ENCODE measurements around the gene POLR3H. TPM values are rescaled to one million over a fixed set of nuclear protein-coding genes. Genes with fewer than 3 reads are reported as not detected.

POLR3H gene
- total and polyA plus RNA-seq, 10 donors, result 12.6 to 30.9 (median 19.3) TPM

DNA sequence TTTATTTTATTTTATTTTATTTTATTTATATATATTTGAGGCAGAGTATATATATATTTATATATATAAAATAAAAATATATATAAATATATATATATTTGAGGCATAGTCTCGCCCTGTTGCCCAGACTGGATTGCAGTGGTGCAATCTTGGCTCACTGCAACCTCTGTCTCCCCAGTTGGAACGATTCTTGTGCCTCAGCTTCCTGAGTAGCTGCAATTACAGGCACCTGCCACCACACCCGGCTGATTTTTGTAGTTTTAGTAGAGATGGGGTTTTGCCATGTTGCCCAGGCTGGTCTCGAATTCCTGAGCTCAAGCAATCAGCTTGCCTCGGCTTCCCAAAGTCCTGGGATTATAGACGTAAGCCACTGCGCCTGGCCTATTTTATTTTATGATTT is 44.0 kb downstream of the POLR3H start:
- intact Hi-C loops (cut with DNase I; ENCODE audit: low total_unique reads), result no loop called here
- TF ChIP-seq POLR2AphosphoS5 (IDR thresholded peaks at IDR 0.05), result no peak
- TF ChIP-seq, protein P1, sequence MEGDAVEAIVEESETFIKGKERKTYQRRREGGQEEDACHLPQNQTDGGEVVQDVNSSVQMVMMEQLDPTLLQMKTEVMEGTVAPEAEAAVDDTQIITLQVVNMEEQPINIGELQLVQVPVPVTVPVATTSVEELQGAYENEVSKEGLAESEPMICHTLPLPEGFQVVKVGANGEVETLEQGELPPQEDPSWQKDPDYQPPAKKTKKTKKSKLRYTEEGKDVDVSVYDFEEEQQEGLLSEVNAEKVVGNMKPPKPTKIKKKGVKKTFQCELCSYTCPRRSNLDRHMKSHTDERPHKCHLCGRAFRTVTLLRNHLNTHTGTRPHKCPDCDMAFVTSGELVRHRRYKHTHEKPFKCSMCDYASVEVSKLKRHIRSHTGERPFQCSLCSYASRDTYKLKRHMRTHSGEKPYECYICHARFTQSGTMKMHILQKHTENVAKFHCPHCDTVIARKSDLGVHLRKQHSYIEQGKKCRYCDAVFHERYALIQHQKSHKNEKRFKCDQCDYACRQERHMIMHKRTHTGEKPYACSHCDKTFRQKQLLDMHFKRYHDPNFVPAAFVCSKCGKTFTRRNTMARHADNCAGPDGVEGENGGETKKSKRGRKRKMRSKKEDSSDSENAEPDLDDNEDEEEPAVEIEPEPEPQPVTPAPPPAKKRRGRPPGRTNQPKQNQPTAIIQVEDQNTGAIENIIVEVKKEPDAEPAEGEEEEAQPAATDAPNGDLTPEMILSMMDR (IDR thresholded peaks at IDR 0.05 in 8 of 11, conservative IDR thresholded peaks at IDR 0.05 in 3 of 11), result no peak
- no peak for TF ChIP-seq POLR2A (IDR thresholded peaks at IDR 0.05)
- H3K36me3 ChIP-seq, result peaks cover 0 to 90% (median 43%) of the 10 kb centered on the region in 6 donors
- no peak for DNase-seq
- WGBS, 5 donors, result 77 to 86% (median 79%) methylated on average over 7 of the region's 7 CpGs
- no peaks in the 10 kb centered on the region for H3K9me3 ChIP-seq
- H3K4me3 ChIP-seq, result no peak overlapping the region
- H3K27ac ChIP-seq, result no peak overlapping the region
- H3K27me3 ChIP-seq (replicated peaks in 1 of 7), result no peaks in the 10 kb centered on the region
- H3K4me1 ChIP-seq, result peaks cover 0 to 10% (median 0%) of the 10 kb centered on the region in 6 donors

DNA sequence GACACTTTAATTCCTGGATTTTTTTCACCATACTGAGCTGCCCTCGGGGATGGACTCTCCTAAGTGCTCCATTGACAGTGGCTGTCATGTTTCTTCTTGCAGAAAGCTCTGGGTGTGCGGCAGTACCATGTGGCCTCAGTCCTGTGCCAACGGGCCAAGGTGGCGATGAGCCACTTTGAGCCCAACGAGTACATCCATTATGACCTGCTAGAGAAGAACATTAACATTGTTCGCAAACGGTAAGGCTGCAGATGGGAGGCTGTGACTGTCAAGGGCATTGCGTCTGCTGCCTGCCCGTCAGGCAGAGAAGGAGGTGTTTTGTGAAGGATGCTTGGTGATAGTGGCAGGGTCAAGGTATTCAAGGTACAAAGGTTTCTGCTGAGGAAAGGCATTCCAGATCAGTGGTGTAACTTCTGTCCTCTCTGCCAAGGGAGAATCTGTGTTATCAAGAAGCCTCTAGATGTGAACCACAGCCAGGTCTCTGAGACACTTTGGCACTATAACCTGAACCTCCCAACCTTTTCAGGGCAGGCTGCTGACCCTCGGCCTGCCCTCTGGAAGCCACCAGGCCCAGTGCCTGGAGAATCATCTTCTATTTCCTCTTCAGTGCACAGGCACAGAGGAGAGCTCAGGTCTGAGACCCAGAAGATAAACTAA is 44.5 kb downstream of the POLR3H start:
- peaks cover 0 to 87% (median 41%) of the 10 kb centered on the region in 6 donors for H3K36me3 ChIP-seq
- H3K27ac ChIP-seq, result no peak overlapping the region
- DNase-seq, result no peak

DNA sequence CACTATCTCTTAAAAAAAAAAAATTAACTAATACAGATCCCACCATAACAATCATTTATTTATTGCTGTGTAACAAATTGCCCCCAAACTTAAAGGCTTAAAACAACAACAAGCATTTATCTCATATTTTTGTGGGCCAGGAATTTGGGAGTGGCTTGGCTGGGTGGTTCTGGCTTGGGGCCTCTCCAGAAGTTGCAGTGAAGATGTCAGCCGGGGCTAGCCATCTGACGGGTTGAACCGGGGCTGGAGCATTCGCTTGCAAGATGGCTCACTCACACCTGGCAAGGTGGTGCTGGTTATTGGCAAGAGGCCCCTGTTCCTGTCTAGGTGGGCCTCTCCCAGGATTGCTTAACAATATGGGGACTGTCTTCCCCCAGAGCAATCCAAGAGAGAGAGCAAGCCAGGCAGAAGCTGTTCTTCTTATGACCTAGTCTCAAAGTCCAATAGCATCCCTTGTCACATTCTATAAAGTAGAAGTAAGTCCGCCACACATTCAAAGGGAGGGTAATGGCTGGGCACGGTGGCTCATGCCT is 45.9 kb downstream of the POLR3H start:
- H3K4me3 ChIP-seq, result no peak overlapping the region
- H3K36me3 ChIP-seq, result peaks cover 0 to 86% (median 36%) of the 10 kb centered on the region in 6 donors
- H3K27me3 ChIP-seq (replicated peaks in 1 of 7), result no peaks in the 10 kb centered on the region
- 87 to 93% (median 90%) methylated on average over 6 of the region's 6 CpGs for WGBS, 5 donors
- no peak for DNase-seq
- no peak for TF ChIP-seq POLR2AphosphoS5 (IDR thresholded peaks at IDR 0.05)
- TF ChIP-seq POLR2A (IDR thresholded peaks at IDR 0.05), result no peak
- TF ChIP-seq, protein P1 (IDR thresholded peaks at IDR 0.05 in 8 of 11, conservative IDR thresholded peaks at IDR 0.05 in 3 of 11), result no peak
- peaks cover 0 to 21% (median 0%) of the 10 kb centered on the region in 6 donors for H3K4me1 ChIP-seq
- H3K27ac ChIP-seq, result no peak overlapping the region
- H3K9me3 ChIP-seq, result no peaks in the 10 kb centered on the region
- intact Hi-C loops (cut with DNase I; ENCODE audit: low total_unique reads), result no loop called here

More for the DNA sequence above, 44.5 kb downstream of the POLR3H start:
- H3K4me1 ChIP-seq, result peaks cover 0 to 12% (median 0%) of the 10 kb centered on the region in 6 donors
- no peaks in the 10 kb centered on the region for H3K9me3 ChIP-seq
- no peaks in the 10 kb centered on the region for H3K27me3 ChIP-seq (replicated peaks in 1 of 7)
- TF ChIP-seq POLR2AphosphoS5 (IDR thresholded peaks at IDR 0.05) (no peak), POLR2A (IDR thresholded peaks at IDR 0.05) (no peak)
- TF ChIP-seq, protein P1 (IDR thresholded peaks at IDR 0.05 in 8 of 11, conservative IDR thresholded peaks at IDR 0.05 in 3 of 11), result no peak
- H3K4me3 ChIP-seq, result no peak overlapping the region
- intact Hi-C loops (cut with DNase I; ENCODE audit: low total_unique reads), result no loop called here
- 84 to 91% (median 89%) methylated on average over 10 of the region's 10 CpGs for WGBS, 5 donors

DNA sequence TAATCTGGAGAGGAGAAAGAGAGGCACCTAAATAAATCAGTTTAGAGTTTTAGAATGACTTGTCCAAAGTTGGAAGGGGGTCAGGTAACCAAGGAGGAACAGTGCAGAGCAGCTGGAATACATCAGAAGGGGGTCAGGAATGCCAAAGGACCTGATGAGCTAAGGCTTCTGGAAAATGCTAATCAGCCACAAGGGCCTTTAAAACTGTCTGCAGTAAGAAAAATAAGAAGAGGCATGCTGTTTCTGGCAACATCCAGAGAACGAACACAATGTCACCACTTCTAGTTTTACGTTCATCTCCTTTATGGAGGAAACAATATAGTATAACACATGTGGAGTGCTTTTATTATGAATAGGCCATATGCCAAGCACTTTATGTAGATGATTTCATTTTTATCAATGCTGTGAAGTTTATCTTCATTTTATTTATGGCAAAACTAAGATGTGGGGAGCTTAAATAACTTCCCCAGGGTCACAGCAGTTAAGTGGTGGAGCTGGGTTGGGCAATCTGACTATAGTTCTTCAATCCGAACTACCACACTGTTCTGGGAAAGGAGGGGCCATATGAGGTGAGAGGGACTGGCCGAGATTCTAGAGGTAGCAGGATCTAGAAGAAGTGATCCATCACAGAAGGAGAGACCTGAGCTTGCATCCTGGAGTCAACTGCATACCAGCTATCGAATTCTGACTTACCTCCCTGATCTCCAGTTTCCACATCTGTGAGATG is 52.7 kb downstream of the POLR3H start:
- DNase-seq, result no peak
- 69 to 80% (median 78%) methylated on average over 5 of the region's 5 CpGs for WGBS, 5 donors
- H3K9me3 ChIP-seq, result no peaks in the 10 kb centered on the region
- peak overlapping the region in 2 of 8 donors; percentile 6 to 31 for H3K27ac ChIP-seq
- peaks cover 0 to 33% (median 0%) of the 10 kb centered on the region in 6 donors for H3K36me3 ChIP-seq
- H3K27me3 ChIP-seq (replicated peaks in 1 of 7), result no peaks in the 10 kb centered on the region
- peaks cover 0 to 69% (median 23%) of the 10 kb centered on the region in 6 donors for H3K4me1 ChIP-seq
- no peak overlapping the region for H3K4me3 ChIP-seq
- intact Hi-C loops (cut with DNase I; ENCODE audit: low total_unique reads), result no loop called here
- TF ChIP-seq POLR2A (IDR thresholded peaks at IDR 0.05), result no peak
